Stimulated activated CD4-positive, alpha-beta T cell treated with anti-CD3 and anti-CD28 coated beads, TNF-alpha, amount 100 ng/mL, for 24 hours (primary cell): ENCODE results near the gene DPY19L3.
"Not testable (repeated sequence)": the region's sequence is repeated elsewhere in the genome, so short reads cannot be mapped to it uniquely, and the experiment has no call there.

ENCODE experiments used
- DNase-seq, 3 experiments: peaks; one replicate each; pipeline ENCODE4 v3.0.0-alpha.2; 2020; ENCODE audit warnings: low read depth in 3 of 3

DPY19L3 gene

GRCh38 chr19:32512498-32512897 lies 106.9 kb downstream of the DPY19L3 start:
- not testable (repeated sequence) for DNase-seq

GRCh38 chr19:32519023-32519422 lies 113.5 kb downstream of the DPY19L3 start:
- DNase-seq: no peak

- no peak for DNase-seq
These were observed 117.4 kb downstream of the DPY19L3 start for GRCh38 chr19:32522967-32523366.

- no peak for DNase-seq
These were observed 121.3 kb downstream of the DPY19L3 start for GRCh38 chr19:32526895-32527294.

- no peak for DNase-seq
These were observed 125.2 kb downstream of the DPY19L3 start for GRCh38 chr19:32530773-32531172.

- no peak for DNase-seq
These were observed 126.7 kb downstream of the DPY19L3 start for GRCh38 chr19:32532233-32532632.
